ENCODE results near the gene PIGO. TPM values are rescaled to one million over a fixed set of nuclear protein-coding genes. Genes with fewer than 3 reads are reported as not detected.
A peak's percentile ranks its signal among the peaks of the same experiment; 100 is the strongest.

PIGO gene
- polyA plus RNA-seq, 1 donor: 25.5 TPM

DNA sequence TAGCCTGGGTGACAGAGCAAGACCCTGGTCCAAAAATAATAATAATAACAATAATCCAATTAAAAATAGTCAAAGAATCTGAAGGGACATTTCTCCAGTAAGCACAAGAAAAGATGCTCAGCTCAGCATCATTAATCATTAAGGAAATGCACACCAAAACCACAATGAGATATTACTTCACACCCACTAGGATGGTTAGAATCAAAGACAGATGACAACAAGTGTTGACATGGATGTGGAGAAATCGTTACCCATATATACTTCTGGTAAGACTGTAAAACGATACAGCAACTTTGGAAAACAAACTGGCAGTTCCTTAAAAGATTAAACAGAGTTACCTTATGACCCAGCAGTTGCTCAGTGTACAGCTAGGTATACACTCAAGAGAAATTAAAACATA, 11.3 kb downstream of the PIGO start:
- DNase-seq: no peak
- Histone ChIP-seq H3K9me3 (ENCODE audit: control insufficient read depth, low read depth, low read length) (no peaks in the 10 kb centered on the region), H3K36me3 (ENCODE audit: control insufficient read depth, insufficient read depth, low read length) (peaks cover 28% of the 10 kb centered on the region), H3K4me3 (ENCODE audit: low read length) (no peak overlapping the region), H3K4me1 (ENCODE audit: control insufficient read depth, insufficient read depth, low read length) (no peaks in the 10 kb centered on the region), H3K27ac (ENCODE audit: low read length) (no peak overlapping the region), H3K27me3 (ENCODE audit: control insufficient read depth, insufficient read depth, low read length) (no peaks in the 10 kb centered on the region)
- no CpG with 5 or more reads among the region's 2 CpGs for WGBS (ENCODE audit: insufficient coverage, low lambda C conversion rate)

DNA sequence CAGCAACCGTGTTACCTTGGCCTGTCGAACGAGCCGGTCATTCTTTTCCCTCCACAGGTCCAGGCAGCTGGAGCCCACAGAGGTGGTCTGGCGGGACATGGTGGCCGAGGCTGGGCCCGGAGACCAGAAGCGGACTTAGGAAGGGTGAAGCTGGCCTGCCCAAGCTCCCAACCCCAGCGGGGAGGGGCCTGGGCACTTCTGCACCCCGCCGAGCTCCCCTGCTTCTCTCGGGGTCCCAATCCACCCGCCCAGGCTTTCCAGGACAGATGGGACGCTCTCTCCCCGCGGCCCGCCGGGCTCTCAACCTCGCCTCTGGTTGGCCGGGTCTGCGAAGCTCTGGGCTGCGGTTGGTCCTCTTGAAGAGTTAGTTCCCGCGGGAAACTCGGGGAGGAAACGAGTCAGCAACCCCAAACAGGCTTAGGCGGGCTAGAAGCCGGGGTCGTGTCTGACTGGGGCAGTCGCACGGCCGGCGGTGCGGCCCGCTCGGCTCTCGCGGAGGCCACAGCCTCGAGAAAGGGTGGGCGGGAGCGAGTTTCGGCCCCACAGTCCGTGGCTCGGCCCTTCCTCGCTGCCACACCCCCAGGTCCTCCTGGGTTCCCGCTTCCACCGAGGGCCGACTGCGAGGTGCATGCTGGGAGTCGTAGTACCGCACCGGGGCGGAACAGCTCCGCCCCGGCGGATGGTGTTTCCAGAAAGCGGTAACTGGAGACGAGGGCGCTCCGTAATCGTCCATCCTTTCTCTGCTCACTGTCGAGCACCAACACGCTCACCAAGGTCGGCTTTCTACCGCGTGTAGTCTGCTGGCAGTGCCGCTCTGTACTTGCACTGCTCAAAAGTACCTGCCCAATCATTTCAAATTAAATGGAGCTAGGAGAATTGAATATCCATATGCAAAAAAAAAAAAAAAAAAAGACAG, 16.7 kb downstream of the PIGO start, which contains the start of gene FANCG:
Gene FANCG, minus strand, starts transcription at position 517 of the 916 bp plus-strand sequence. Its CDS starts 418 bp downstream, at position 99.
- no CpG with 5 or more reads among the region's 67 CpGs for WGBS (ENCODE audit: insufficient coverage, low lambda C conversion rate)
- DNase-seq: peak; percentile 85 to 95
- Histone ChIP-seq H3K4me1 (ENCODE audit: control insufficient read depth, insufficient read depth, low read length) (peaks cover 3% of the 10 kb centered on the region), H3K4me3 (ENCODE audit: low read length) (peak within 1 kb of the TSS; percentile 80), H3K27me3 (ENCODE audit: control insufficient read depth, insufficient read depth, low read length) (no peaks in the 10 kb centered on the region), H3K36me3 (ENCODE audit: control insufficient read depth, insufficient read depth, low read length) (peaks cover 25% of the 10 kb centered on the region), H3K9me3 (ENCODE audit: control insufficient read depth, low read depth, low read length) (no peaks in the 10 kb centered on the region), H3K27ac (ENCODE audit: low read length) (peak within 1 kb of the TSS; percentile 82)

DNA sequence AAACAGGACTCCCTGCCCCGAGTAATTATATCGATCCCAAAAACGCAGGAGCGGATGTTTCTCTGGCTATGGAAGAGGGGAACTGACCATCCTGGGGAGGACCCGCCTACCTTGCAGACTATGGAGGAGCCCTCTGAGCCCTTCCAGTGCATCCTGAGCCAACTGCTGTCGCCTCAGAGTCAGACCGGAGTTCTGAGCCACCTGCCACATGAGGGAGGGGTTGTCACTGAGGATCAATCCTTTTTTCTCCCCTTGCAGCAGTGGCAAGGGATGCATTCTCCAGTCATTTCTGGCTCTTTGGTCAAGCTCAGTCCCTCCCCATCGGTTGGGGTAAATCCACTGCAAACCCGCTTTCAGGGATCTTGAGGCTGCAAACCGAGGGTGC, 17.4 kb downstream of the PIGO start:
- no peak for DNase-seq
- Histone ChIP-seq H3K27ac (ENCODE audit: low read length) (no peak overlapping the region), H3K27me3 (ENCODE audit: control insufficient read depth, insufficient read depth, low read length) (no peaks in the 10 kb centered on the region), H3K4me3 (ENCODE audit: low read length) (peak overlapping the region; percentile 80), H3K9me3 (ENCODE audit: control insufficient read depth, low read depth, low read length) (no peaks in the 10 kb centered on the region), H3K36me3 (ENCODE audit: control insufficient read depth, insufficient read depth, low read length) (peaks cover 31% of the 10 kb centered on the region), H3K4me1 (ENCODE audit: control insufficient read depth, insufficient read depth, low read length) (peaks cover 3% of the 10 kb centered on the region)
- WGBS (ENCODE audit: insufficient coverage, low lambda C conversion rate): no CpG with 5 or more reads among the region's 10 CpGs

DNA sequence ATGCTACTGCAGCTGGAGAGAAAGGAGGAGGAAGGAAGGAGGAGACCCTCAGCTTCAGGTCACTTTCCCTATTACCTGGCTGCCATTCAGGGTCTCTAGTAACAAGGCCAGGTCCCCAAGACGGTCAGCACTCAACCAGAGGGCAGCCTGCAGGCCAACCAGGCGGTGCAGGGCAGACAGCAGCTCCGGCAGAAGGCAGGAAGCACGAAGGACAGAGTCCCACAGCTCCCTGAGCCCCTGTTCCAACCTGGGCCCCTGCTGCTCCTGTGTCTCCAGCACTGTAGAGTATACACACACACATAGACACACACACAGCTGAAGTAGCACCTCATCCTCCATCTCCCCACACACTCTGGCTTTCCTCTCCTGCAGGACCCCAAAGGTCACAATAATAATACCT, 18.3 kb downstream of the PIGO start:
- Histone ChIP-seq H3K27me3 (ENCODE audit: control insufficient read depth, insufficient read depth, low read length) (no peaks in the 10 kb centered on the region), H3K4me1 (ENCODE audit: control insufficient read depth, insufficient read depth, low read length) (peaks cover 3% of the 10 kb centered on the region), H3K9me3 (ENCODE audit: control insufficient read depth, low read depth, low read length) (no peaks in the 10 kb centered on the region), H3K27ac (ENCODE audit: low read length) (no peak overlapping the region), H3K36me3 (ENCODE audit: control insufficient read depth, insufficient read depth, low read length) (peaks cover 33% of the 10 kb centered on the region), H3K4me3 (ENCODE audit: low read length) (no peak overlapping the region)
- no peak for DNase-seq
- whole genome bisulfite sequencing (ENCODE audit: insufficient coverage, low lambda C conversion rate): no CpG with 5 or more reads among the region's 4 CpGs

DNA sequence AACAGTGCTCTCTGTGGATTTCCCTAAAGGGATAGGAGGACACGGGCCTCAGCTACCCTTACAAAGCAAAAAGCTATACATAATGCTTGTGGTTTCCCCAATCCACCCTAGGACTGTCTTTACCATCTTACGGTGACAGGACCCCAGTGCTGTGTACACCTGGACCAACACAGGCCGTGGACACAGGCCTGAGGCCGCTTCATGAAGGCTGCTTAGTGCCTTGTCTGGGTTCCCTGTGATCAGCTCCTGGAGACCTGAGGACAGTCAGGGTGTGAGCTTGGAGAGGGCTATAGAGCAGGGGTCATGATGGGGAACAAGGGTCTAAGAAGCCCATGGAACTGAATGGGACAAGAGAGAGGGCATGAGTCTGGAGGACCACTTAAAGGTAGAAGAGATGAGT, 19.5 kb downstream of the PIGO start:
- no peak overlapping the region for H3K4me3 ChIP-seq (ENCODE audit: low read length)
- peaks cover 3% of the 10 kb centered on the region for H3K4me1 ChIP-seq (ENCODE audit: control insufficient read depth, insufficient read depth, low read length)
- no peaks in the 10 kb centered on the region for H3K27me3 ChIP-seq (ENCODE audit: control insufficient read depth, insufficient read depth, low read length)
- no CpG with 5 or more reads among the region's 4 CpGs for WGBS (ENCODE audit: insufficient coverage, low lambda C conversion rate)
- no peak for DNase-seq
- H3K36me3 ChIP-seq (ENCODE audit: control insufficient read depth, insufficient read depth, low read length): peaks cover 33% of the 10 kb centered on the region
- no peak overlapping the region for H3K27ac ChIP-seq (ENCODE audit: low read length)
- no peaks in the 10 kb centered on the region for H3K9me3 ChIP-seq (ENCODE audit: control insufficient read depth, low read depth, low read length)

DNA sequence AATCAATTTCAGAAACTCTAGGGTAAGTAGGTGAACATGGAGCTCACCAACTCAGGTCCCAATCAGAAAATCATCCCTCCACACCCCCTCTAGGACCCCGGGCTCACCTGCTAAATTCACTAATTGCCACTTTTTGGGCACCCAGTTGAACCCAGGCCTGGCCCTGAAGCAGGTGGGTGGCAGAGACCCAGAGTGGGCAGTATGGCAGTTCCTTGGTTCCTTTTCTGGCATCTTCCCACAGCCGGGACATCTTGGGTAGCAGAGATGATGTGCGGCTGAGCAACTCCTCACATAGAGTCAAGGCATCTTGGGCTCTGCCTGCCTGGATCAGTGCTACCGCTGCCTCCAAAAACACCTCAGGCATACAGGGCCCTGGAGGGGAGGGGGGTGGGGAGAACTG, 21.0 kb downstream of the PIGO start:
- Histone ChIP-seq H3K27me3 (ENCODE audit: control insufficient read depth, insufficient read depth, low read length) (no peaks in the 10 kb centered on the region), H3K9me3 (ENCODE audit: control insufficient read depth, low read depth, low read length) (peaks cover 3% of the 10 kb centered on the region), H3K4me1 (ENCODE audit: control insufficient read depth, insufficient read depth, low read length) (peaks cover 10% of the 10 kb centered on the region), H3K4me3 (ENCODE audit: low read length) (no peak overlapping the region), H3K27ac (ENCODE audit: low read length) (no peak overlapping the region), H3K36me3 (ENCODE audit: control insufficient read depth, insufficient read depth, low read length) (peaks cover 33% of the 10 kb centered on the region)
- WGBS (ENCODE audit: insufficient coverage, low lambda C conversion rate): no CpG with 5 or more reads among the region's 4 CpGs
- DNase-seq: no peak

DNA sequence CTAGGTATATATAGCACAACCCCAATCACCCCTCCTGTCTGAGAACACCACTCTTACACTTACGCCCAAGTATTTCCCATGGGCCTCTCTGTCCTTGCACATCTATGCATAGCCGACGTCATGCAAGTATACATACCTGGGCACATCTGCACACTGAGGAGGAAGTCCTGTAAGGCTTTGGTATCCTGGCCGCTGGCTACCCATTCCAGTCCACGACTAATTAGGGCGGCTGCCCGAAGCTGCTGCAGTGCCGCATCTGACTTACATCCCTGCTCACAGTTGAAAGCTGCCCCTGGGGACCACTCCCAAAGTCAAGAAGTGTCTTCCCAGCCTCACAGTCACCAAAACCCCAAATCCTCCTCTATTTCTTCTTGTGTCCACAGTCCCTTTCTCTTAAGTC, 21.6 kb downstream of the PIGO start:
- no peak for DNase-seq
- Histone ChIP-seq H3K27me3 (ENCODE audit: control insufficient read depth, insufficient read depth, low read length) (no peaks in the 10 kb centered on the region), H3K36me3 (ENCODE audit: control insufficient read depth, insufficient read depth, low read length) (peaks cover 33% of the 10 kb centered on the region), H3K4me1 (ENCODE audit: control insufficient read depth, insufficient read depth, low read length) (peaks cover 15% of the 10 kb centered on the region), H3K9me3 (ENCODE audit: control insufficient read depth, low read depth, low read length) (peaks cover 3% of the 10 kb centered on the region), H3K4me3 (ENCODE audit: low read length) (no peak overlapping the region), H3K27ac (ENCODE audit: low read length) (no peak overlapping the region)
- no CpG with 5 or more reads among the region's 8 CpGs for WGBS (ENCODE audit: insufficient coverage, low lambda C conversion rate)

DNA sequence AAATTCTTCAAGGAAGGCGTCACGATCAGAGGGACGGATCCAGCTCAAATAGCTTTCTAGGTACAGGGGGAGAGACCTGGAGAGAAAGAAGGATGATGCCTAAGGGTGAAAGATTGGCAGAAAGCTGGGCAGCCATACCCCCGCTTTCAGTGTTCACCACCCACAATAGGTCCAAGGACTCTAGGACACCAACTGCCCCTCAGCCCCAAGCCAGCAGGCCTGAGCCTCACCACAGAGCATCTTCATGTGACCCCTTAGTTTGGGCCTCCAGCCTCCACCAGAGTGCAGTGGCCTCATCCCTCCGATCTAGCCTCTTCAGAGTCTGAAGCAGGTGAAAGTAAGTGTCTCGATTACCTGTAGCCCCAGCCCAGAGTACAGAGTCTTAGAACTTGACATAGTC, 22.2 kb downstream of the PIGO start:
- Histone ChIP-seq H3K4me1 (ENCODE audit: control insufficient read depth, insufficient read depth, low read length) (peaks cover 17% of the 10 kb centered on the region), H3K36me3 (ENCODE audit: control insufficient read depth, insufficient read depth, low read length) (peaks cover 33% of the 10 kb centered on the region), H3K27me3 (ENCODE audit: control insufficient read depth, insufficient read depth, low read length) (no peaks in the 10 kb centered on the region), H3K4me3 (ENCODE audit: low read length) (no peak overlapping the region), H3K9me3 (ENCODE audit: control insufficient read depth, low read depth, low read length) (peaks cover 3% of the 10 kb centered on the region), H3K27ac (ENCODE audit: low read length) (no peak overlapping the region)
- no CpG with 5 or more reads among the region's 6 CpGs for WGBS (ENCODE audit: insufficient coverage, low lambda C conversion rate)
- no peak for DNase-seq

DNA sequence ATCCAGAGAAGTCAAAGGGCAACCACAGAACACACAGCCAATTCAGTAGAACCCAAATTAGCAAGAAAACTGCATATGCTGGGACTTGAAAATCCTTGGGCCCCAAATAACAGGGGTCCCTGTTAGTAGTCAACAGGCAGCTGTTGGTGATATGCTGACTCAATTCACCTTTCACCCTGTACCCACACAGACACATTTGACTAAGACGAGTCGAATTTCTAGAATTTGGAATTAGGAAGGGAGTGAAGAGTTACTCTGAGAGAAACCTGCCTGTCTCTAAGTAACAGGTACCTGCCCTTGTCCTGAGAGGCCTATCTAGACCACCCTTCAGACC, 23.1 kb downstream of the PIGO start:
- Histone ChIP-seq H3K4me1 (ENCODE audit: control insufficient read depth, insufficient read depth, low read length) (peaks cover 19% of the 10 kb centered on the region), H3K27ac (ENCODE audit: low read length) (peak overlapping the region; percentile 99), H3K9me3 (ENCODE audit: control insufficient read depth, low read depth, low read length) (peaks cover 3% of the 10 kb centered on the region), H3K4me3 (ENCODE audit: low read length) (no peak overlapping the region), H3K36me3 (ENCODE audit: control insufficient read depth, insufficient read depth, low read length) (peaks cover 38% of the 10 kb centered on the region), H3K27me3 (ENCODE audit: control insufficient read depth, insufficient read depth, low read length) (no peaks in the 10 kb centered on the region)
- DNase-seq: no peak
- no CpG with 5 or more reads among the region's 2 CpGs for WGBS (ENCODE audit: insufficient coverage, low lambda C conversion rate)

DNA sequence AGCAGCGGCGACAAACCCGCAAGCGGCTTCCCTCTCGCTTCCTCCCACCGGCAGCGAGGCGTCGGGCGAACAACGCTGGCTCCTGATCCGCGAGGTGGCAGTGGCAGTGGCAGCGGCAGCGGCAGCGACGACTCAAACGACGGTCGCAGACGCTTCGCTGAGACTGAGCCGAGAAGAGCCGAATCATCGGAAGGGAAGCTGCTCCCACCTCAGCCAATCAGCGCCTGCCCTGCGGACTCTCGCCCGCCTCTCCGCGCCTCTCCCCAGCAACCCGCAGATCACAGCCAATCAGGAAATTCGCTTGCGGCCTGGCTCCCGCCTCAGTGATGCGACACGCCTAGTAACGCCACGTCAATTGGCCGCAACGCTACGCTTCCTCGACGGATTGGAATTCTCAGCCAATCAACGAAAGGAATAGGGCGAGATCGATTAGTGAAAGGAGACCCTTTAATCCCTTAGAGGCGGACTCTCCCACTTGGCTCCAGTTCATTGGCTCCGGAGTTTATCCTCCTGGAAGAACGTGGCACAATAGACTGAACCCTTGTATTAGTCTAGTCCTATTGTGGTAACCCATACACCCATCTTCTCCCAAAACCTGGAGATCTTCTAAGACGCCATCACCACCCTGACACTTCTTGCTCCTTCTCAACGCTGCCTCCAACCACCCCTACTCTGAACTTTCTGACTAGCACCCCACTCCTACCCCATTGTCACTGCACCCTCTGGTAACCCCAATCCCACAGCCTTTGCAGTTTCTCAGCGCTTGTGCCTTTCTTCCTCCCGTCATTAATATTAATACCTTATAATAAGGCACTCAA, 23.7 kb downstream of the PIGO start, which contains the start of gene VCP:
Gene VCP, minus strand, starts transcription at position 165 of the 818 bp plus-strand sequence. CDS start 272 bp downstream, outside the sequence.
- Histone ChIP-seq H3K9me3 (ENCODE audit: control insufficient read depth, low read depth, low read length) (peaks cover 3% of the 10 kb centered on the region), H3K36me3 (ENCODE audit: control insufficient read depth, insufficient read depth, low read length) (peaks cover 43% of the 10 kb centered on the region), H3K27me3 (ENCODE audit: control insufficient read depth, insufficient read depth, low read length) (no peaks in the 10 kb centered on the region), H3K4me3 (ENCODE audit: low read length) (peak within 1 kb of the TSS; percentile 92), H3K4me1 (ENCODE audit: control insufficient read depth, insufficient read depth, low read length) (peaks cover 19% of the 10 kb centered on the region), H3K27ac (ENCODE audit: low read length) (peak within 1 kb of the TSS; percentile 99)
- peak; percentile 98 to 99 for DNase-seq
- 6% methylated on average over 2 of the region's 54 CpGs for WGBS (ENCODE audit: insufficient coverage, low lambda C conversion rate)
